Measurements from ENCODE around the gene MUCL1.
A peak's percentile ranks its signal among the peaks of the same experiment; 100 is the strongest.
"Not testable (repeated sequence)": the region's sequence is repeated elsewhere in the genome, so short reads cannot be mapped to it uniquely, and the experiment has no call there.

The MUCL1 gene, protein sequence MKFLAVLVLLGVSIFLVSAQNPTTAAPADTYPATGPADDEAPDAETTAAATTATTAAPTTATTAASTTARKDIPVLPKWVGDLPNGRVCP

DNA sequence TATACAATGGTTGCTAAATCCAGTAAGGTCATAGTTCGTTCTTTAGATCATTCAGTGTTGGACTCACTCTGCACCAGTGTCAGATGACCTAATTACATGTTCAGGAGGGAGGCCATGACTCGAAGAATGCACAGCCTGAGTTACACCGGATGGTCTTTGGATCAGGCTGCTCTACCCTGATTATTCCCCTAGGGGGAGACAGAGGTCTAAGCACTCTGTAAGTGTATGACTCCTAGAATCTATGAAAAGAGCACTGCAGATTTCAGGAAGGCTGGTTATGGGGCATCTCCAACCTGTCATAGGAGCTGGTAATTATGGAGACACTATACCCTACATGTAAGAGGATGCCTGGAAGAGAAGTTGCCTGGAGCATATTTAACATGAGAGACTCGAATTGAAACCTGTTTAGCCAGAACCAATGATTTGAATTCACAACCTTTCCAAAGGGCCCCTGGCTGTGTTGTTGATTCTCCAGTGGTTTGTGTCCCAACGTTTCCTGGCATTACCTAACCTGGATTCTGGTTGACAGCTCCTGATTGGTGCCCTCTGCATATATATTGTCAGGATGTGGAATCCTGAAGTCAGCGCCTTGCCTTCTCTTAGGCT is at the start of gene MUCL1:
MUCL1 (plus strand) TSS at position 584 of the 606 bp plus-strand sequence. CDS start 67 bp downstream, outside the sequence.
- peak; percentile 46 for DNase-seq (ENCODE audit: low read depth, low spot score)

DNA sequence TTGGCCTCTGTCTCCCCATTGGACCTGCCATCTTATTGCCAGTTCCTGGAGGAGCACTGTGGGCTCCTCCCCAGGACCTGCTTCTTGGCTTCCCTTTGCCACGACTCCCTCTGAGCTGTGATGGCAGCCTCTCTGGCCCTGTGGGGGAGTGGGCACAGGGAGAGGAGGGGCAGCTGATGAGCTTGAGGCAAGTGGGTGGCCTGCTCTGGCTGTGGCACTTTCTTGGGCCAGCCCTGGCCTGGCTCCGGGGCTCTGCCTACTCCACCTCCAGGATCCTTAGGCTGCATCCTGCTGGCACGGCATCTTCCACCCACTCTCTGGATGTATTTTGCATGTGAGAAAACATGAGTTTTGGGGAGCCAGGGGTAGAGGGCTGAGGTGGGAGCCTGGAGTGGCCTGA is 32.6 kb upstream of the MUCL1 start:
- DNase-seq (ENCODE audit: low read depth, low spot score), result no peak

DNA sequence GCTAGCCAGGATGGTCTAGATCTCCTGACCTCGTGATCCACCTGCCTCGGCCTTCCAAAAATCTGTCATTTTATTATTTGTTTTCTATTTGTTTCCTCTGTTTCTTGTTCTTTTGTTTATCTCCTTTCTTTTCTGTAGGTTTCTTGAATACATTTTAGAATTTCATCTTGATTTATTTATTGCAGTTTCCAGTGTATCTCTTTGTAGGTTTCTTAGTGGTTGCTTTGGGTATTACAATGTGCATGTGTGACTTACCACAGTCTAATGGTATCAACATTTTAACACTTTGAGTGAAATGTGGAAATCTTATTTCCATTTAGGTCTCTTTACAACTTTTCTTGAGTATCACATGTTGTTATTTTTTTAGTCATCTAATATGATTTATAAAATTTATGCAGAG is 29.9 kb upstream of the MUCL1 start:
- DNase-seq (ENCODE audit: low read depth, low spot score), result no peak

DNA sequence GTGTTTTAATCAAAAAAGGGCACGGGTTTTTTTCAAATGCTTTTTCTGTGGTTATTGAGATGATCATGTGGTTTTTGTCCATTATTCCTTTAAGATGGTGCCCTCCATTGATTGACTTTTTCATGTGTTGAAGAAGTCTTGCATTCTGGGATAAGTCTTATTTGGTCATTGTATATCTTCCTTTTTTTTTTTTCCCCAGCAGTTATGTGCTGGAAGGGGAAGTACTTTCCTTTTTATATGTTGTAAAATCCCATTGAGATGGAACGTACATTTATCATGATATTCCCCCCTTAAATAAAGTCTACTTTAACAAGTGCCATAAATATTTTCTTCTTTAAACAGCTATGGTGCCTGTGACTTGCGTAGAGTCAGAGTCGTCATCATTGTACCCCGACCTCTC is 24.8 kb upstream of the MUCL1 start:
- no peak for DNase-seq (ENCODE audit: low read depth, low spot score)

DNA sequence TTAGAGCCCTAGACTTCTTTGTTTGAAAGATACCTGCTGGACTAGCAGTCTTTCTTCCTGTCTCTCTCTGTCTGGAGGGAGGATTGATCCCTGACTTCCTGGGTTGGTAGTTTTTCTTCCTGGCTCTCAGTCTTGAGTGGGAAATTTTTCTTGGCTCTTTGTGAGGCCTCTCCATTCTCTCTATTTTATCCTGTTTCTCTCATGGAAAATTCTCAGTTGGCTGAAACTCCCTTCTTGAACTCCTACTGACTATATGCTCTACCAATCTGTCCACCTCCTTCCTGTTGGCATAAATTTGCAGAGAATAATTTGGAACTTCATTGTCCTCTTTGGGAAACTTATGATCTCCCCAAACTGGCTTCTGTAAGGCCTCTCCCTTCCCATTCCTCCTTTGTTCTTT is 24.1 kb upstream of the MUCL1 start:
- DNase-seq (ENCODE audit: low read depth, low spot score), result no peak

DNA sequence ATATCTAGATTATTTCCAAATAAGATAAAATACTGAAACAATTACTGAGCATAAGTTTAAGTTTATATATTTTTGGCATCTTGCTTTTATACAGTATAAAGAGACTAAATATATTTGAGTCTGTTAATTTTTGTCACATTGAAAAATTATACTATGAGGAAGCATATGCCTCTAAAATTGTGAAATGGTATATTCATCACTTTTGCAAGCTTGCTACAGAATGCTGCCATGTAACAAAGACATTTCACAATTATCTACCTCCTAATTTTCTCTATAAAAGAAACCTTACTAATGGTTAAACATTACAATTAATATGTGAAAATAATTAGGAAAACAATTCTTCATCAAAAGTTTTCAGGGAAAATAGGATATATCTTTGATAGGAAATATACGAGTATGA is 22.7 kb upstream of the MUCL1 start:
- no peak for DNase-seq (ENCODE audit: low read depth, low spot score)

DNA sequence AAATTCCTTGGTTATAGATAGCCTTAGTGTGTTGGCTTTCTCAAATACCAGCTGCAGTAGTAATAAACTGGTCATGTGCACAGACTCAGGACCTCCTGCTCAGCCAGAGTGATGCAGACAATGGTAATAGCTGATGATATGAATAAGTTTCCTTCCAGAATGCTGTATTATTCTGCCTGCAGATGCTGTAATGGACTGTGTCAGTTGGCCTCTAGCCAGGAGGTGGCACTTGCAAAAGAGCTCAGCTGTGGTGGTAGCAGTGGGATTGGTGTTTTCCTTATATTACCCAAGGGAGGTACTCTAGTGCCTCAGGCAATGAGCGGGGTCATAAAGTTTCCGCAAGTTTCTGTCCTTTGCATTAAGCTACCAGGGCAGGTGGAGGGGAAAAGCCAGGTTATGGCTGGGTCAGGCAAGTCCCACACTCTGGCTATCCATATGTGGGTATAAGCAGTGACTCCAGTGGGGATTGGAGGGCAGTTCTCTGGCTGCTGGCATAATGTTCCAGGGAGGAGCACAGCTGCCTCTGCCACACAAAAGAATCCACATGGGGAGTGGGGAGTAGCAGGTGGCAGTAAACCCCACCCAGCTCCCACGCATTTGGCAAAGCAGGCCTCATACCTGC is 14.0 kb upstream of the MUCL1 start:
- DNase-seq (ENCODE audit: low read depth, low spot score), result no peak

DNA sequence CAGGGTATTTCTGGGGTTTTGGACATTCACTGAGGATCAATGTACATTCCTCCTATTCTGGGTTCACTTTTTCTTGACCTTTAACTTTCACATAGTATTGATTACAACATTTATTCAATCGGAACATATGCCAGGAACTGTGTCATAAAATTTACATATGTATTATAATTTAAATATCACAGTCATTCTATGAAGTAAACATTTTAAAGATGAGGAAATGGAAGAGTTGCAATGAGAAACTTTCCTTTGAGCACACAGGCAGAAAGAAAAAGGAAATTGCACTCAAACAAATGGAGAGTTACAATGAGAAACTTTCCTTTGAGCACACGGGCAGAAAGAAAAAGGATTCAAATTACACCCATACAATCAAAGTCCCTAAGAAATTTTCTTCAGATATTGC is 3.1 kb downstream of the MUCL1 start:
- DNase-seq (ENCODE audit: low read depth, low spot score), result no peak

DNA sequence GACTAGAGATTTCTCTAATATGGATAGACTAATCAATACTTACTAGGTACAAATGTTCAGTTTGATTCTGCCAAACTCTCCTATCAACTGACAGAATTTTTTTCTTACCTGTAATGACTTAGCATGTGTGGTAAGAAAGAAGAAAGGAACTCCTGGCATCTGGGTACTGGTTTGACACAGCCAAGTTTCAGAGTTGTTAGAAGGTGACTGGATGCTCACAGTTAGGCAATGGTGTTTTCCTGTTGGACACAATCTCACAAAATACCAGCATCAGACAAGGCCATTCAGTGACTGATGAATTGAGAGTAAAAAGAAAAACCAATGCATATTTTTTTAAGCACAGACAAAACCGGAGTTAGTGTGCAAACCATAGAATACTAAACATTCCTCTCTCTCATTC is 4.2 kb downstream of the MUCL1 start:
- DNase-seq (ENCODE audit: low read depth, low spot score), result no peak

DNA sequence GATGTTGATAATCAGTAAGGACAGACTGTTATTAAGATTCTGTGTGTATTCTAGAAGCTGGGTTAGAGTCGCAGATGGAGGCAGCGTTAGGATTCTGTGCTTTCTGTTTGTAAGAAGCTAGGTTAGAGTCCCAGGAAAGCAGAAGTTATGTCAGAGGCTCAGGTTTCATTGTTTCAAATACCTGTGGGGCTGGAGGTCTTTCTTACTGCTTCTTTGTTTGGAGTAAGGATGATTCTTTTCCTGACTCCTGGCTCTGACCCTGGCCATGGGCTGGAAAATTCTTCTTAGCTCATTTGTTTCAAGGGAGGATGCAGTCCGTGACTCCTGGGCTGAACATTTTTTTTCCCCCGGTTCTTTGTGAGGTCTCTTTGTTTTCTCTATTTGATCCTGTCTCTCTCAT is 5.2 kb downstream of the MUCL1 start:
- no peak for DNase-seq (ENCODE audit: low read depth, low spot score)

DNA sequence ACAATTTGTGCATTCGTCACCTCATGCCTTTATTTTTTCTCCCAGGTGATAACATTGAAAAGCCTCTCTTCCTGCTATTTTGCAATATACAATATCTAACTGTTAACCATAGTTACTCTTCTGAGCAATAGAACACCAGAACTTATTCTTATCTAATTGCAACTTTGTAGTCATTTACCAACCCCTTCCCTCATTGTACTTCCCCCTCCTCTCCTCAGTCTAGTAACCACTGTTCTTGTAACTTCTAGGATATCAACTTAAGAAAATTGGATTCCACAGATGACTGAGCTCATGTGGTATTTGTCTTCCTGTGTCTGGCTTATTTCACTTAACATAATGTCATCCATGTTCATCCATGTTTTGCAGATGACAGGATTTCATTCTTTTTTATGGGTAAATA is 7.6 kb downstream of the MUCL1 start:
- DNase-seq (ENCODE audit: low read depth, low spot score), result no peak

DNA sequence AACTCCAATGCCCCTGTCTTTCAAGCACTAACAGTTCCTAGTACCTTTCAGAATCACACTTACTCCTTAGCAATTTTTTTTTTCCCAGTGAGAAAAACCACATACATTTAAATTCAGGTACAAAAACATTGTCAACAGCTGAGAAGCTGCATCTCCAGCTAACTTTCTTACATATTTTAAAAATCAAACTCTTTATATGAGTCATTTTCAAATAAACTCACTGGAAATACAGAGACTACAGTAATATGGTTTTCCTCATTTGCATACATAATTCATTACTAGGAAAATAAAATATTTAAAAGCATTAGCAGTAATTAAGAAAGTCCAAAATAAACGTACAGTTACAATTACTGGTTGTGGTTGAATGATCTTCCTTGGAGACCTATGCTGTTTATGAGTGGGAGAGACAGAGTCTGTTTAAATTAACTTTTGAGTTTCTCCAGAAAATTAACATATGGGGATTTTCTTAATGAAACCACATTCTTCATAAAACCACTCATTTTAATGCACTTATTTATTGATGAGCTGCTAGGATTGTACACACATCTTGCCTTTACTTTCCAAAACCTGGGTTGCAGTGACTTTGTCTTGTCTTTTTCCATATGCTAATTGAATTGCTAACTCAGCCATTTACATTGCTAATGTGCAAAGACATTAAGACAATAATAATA is 9.8 kb downstream of the MUCL1 start:
- DNase-seq (ENCODE audit: low read depth, low spot score), result no peak

DNA sequence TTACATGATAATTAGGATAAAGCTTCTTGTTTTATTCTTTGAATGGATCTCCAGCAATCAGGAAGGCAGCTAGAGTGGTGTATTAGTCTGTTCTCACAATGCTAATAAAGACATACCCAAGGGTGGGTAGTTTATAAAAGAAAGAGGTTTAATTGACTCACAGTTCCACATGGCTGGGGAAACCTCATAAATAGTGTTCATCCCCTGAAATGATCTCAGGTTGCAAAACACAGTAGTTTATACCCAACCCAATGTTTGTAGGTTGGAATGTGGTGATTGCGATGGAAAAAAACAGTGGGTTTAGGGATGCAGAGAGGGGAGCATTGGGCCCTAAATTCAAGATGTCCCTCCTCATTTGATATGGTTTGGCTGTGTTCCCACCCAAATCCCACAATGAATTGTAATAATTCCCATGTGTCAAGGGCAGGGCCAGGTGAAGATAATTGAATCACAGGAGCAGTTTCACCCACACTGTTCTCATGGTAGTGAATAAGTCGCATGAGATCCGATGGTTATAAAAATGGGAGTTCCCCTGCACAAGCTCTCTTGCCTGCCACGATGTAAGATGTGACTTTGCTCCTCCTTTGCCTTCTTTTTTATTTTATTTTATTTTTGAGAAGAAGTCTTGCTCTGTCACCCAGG is 11.5 kb downstream of the MUCL1 start:
- DNase-seq (ENCODE audit: low read depth, low spot score), result no peak

DNA sequence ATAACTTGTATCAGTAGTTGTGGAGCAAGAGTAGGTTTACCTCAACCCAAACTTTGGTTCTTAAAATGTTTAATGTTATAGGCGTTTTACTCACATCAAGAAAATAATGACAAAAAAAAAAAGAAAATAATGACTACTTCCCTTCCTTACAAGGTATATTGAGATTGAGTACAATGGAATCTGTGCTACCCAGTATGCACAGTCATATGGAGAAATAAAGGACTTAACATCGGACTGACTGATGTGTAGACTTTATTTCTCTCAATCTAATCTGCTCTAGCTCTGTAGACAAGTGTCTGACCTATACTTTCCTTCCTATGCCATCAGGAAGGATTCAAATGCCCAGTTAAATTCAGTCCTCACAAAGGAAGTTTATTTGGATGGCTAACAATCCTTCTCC is 14.4 kb downstream of the MUCL1 start:
- no peak for DNase-seq (ENCODE audit: low read depth, low spot score)

DNA sequence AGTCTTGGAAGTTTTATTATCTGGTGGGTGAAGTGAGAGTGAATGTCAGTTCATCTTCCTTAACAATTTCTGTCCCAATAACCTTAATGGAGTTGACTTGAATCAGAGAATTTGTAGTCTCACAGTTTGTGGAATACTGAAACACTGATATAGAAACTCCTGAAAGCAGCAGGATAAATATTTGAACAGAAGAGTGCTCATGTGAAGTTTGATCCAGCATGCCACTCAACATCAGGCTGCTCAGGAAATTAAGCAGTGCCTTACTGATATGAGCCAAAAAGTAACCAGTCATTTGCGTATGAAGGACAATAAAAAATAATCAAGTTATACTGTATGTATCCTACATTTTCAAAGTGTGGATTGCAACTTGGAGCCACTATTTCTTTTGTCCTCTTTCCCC is 15.7 kb downstream of the MUCL1 start:
- DNase-seq (ENCODE audit: low read depth, low spot score), result no peak

DNA sequence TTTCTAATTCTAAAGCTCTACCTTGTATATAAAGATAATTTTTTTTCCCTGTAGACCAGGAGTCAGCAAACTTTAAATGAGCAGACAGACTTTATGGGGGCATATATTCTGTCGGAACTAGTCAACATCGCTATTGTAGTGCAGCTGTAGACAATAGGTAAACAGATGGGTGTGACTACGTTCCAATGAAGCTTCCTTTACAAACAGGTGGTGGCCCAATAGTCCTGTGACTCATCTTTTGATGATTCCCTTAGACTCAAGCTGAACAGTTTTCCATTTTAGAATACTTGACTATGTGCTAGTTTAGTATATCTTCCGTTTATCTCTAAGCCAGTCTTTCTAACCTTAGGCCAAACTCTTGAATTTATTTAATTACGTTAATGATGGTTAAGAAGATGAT is 16.3 kb downstream of the MUCL1 start:
- no peak for DNase-seq (ENCODE audit: low read depth, low spot score)

DNA sequence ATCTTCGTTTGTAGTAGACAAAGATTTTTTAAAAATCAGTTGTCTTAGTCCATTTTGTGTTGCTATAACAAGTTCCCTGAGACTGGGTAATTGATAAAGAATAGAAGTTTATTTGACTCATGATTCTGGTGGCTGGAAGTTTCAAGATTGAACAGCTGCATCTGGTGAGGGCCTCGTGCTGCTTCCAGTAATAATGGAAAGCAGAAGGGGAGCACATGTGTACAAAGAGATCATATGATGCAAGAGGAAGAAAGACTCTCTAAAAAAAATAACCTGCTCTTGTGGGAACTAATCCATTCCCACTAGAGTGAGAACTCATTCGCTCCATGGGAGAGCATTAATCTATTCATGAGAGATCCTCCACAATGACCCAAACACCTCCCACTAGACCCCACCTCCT is 24.8 kb downstream of the MUCL1 start:
- DNase-seq (ENCODE audit: low read depth, low spot score), result no peak

DNA sequence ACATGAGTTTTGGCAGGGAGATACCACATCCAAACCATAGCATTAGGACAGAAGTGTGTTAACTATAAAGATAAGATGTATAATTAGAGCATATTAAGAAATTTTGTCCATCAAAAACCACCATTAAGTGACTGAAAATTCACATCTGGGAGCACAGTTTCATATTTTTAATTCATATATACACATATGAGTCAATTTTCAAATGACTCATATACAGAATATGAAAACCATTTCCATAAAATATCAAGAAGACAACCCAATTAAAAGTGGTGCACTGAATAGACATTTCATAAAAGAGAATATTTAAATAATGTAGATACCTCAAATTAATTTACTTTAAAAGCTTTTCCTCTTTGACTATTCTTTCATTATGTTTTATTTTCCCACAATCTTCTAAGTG is 25.3 kb downstream of the MUCL1 start:
- DNase-seq (ENCODE audit: low read depth, low spot score), result no peak

DNA sequence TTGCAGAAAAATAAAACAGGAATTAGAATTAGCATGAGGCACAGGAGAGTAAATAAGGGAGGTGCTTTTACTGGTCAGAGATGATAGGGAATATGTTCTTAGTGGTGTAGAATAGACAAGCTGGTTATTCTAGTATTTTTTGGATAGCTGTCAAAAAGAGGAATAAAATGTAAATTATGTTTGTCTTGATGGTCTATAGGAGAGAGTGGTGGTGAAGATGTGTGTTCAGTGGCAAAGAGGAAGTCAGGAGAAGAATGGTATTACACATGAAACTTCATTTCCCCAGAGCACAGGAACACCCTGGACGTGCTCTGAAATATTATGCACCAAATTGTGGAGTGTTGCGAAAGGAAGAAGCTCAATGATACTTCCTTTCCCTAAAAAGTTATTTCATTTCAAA is 27.8 kb downstream of the MUCL1 start:
- no peak for DNase-seq (ENCODE audit: low read depth, low spot score)

DNA sequence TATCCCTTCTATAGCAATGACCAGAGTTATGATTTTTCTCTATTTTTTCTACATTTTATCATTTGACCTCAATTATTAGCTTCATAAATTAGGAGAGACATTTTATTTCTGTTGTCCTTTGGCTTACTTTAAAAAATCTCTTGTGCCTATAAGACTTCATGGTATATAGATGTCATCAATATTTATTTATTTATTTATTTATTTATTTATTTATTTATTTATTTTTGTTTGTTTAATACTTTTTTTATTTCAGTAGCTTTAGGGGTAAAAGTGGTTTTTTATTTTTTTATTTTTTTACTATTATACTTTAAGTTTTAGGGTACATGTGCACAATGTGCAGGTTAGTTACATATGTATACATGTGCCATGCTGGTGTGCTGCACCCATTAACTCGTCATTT is 28.3 kb downstream of the MUCL1 start:
- DNase-seq (ENCODE audit: low read depth, low spot score), result not testable (repeated sequence)

DNA sequence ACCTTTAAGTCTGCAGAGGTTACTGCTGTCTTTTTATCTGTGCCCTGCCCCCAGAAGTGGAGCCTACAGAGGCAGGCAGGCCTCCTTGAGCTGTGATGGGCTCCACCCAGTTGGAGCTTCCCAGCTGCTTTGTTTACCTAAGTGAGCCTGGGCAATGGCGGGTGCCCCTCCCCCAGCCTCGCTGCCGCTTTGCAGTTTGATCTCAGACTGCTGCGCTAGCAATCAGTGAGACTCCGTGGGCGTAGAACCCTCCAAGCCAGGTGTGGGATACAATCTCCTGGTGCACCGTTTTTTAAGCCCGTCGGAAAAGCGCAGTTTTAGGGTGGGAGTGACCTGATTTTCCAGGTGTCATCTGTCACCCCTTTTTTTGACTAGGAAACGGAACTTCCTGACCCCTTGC is 34.1 kb downstream of the MUCL1 start:
- not testable (repeated sequence) for DNase-seq (ENCODE audit: low read depth, low spot score)

DNA sequence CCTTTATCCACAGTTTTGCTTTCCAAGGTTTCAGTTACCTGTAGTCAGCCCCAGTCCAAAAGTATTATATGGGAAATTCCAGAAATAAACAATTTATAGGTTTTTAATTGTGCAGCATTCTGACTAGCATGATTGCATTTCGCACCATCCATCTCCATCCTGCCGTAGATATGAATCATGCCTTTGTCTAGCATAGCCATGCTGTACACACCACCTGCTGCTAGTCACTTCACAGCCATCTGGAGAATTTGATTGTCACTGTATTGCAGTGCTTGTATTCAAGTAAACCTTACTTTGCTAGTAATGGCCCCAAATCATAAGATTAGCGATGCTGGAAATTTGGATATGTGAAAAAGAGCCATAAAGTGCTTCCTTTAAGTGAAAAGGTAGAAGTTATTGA is 36.0 kb downstream of the MUCL1 start:
- DNase-seq (ENCODE audit: low read depth, low spot score), result no peak

Measured in activated CD4-positive, CD25-positive, alpha-beta regulatory T cell treated with anti-CD3 and anti-CD28 coated beads, Interleukin-2, amount 50 U/mL, for 16 hours (primary cell).